AG04450 (cell line): ENCODE data around the gene GSTT2B. TPM values are rescaled to one million over a fixed set of nuclear protein-coding genes. Genes with fewer than 3 reads are reported as not detected.
"Not testable (repeated sequence)": the region's sequence is repeated elsewhere in the genome, so short reads cannot be mapped to it uniquely, and the experiment has no call there.

Experiments used
- CTCF ChIA-PET: fragments of 300-600, 350-600 bp; formaldehyde crosslinking; extraction: SDS; loops from one replicate; lab custom pipeline; 2022; ENCODE audit warnings: antibody characterized with exemption, inconsistent platforms; lab: Charles Lee
- POLR2A ChIA-PET: fragments of 350-600 bp; formaldehyde crosslinking; extraction: SDS; loops from one replicate; lab custom pipeline; 2021; ENCODE audit warnings: antibody characterized with exemption, inconsistent platforms; lab: Yijun Ruan, JAX
- DNase-seq: peaks from one replicate; pipeline ENCODE4 v3.0.0-alpha.2; 2011; ENCODE audit warnings: low read depth, low spot score
- H3K27ac ChIP-seq: one replicate; pipeline ENCODE4 v1.5.1; 2012; ENCODE audit warnings: low read depth, low read length, control low read depth
- H3K27me3 ChIP-seq: one replicate; pipeline ENCODE4 v1.6.0; 2012; ENCODE audit warnings: low read length; ENCODE audit not compliant: control insufficient read depth, insufficient read depth
- H3K4me3 ChIP-seq: 2 replicates; pipeline ENCODE4 v1.5.1; 2011; ENCODE audit warnings: mild to moderate bottlenecking, low read depth, low read length, control low read depth
- H3K9me3 ChIP-seq: 2 replicates; pipeline ENCODE4 v1.5.1; 2012; ENCODE audit warnings: low read length; ENCODE audit not compliant: control insufficient read depth, insufficient read depth
- polyA plus RNA-seq: library from polyadenylated mRNA; depleted of rRNA; stranded (reverse); fragments of >200 nt; gene quantifications from 2 replicates; pipeline ENCODE4 v1.2.3, GENCODE V29; 2011
- TF ChIP-seq, protein P1 (sequence below): IDR thresholded peaks from 2 replicates; pipeline ENCODE4 v1.5.1; 2011; ENCODE audit warnings: low read depth, low read length, control low read depth, inconsistent platforms

GSTT2B gene
- polyA plus RNA-seq, 1 experiment: 33.1 TPM

DNA sequence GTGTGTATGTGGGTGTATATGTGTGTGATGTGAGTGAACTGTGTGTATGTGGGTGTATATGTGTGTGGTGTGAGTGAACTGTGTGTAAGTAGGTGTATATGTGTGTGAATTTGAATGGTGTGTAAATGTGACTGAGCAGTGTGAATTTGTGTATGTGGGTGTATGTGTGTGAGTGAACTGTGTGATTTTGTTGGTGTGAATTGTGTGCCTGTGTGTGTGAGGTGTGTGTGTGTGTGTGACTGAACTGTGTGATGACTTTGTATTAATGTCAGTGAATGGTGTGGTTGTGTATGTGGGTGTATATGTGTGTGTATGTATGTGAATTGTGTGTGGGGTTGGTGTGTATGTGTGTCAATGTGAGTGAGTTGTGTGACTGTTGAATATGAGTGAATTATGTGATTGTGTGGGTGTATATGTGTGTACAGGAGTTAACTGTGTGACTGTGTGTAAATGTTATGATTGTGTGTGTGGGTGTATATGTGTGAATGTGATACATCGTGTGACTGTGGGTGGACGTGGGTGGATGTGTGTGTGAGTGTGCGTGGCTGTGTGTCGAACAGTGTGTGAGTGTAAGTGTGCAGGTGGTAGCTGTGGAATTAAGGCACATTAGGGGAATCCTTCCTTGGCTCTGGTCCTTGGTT, 25.7 kb upstream of the GSTT2B start:
- H3K27me3 ChIP-seq, H3K4me3 ChIP-seq, DNase-seq, H3K9me3 ChIP-seq, CTCF ChIA-PET, H3K27ac ChIP-seq, POLR2A ChIA-PET: not testable (repeated sequence)

GRCh38 chr22:23986089-23986488, 25.1 kb upstream of the GSTT2B start:
- CTCF ChIA-PET, H3K4me3 ChIP-seq, POLR2A ChIA-PET: not testable (repeated sequence)

GRCh38 chr22:23984430-23984829, 23.4 kb upstream of the GSTT2B start:
- ChIA-PET CTCF (interaction anchor here (0.6 to 0.7 kb wide), 2 partner anchors 192 to 383 kb away, joined by 3 read pairs; no protein-coding TSS in a partner anchor), POLR2A (no interaction called here)
- Histone ChIP-seq H3K27me3 (no peaks in the 10 kb centered on the region), H3K27ac (no peak overlapping the region), H3K9me3 (no peaks in the 10 kb centered on the region), H3K4me3 (no peak overlapping the region)
- no peak for DNase-seq
- TF ChIP-seq, protein P1, sequence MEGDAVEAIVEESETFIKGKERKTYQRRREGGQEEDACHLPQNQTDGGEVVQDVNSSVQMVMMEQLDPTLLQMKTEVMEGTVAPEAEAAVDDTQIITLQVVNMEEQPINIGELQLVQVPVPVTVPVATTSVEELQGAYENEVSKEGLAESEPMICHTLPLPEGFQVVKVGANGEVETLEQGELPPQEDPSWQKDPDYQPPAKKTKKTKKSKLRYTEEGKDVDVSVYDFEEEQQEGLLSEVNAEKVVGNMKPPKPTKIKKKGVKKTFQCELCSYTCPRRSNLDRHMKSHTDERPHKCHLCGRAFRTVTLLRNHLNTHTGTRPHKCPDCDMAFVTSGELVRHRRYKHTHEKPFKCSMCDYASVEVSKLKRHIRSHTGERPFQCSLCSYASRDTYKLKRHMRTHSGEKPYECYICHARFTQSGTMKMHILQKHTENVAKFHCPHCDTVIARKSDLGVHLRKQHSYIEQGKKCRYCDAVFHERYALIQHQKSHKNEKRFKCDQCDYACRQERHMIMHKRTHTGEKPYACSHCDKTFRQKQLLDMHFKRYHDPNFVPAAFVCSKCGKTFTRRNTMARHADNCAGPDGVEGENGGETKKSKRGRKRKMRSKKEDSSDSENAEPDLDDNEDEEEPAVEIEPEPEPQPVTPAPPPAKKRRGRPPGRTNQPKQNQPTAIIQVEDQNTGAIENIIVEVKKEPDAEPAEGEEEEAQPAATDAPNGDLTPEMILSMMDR: peak; percentile 74

More at GRCh38 chr22:23986089-23986488, 25.1 kb upstream of the GSTT2B start:
- H3K27ac ChIP-seq, H3K27me3 ChIP-seq, H3K9me3 ChIP-seq, DNase-seq: not testable (repeated sequence)

DNA sequence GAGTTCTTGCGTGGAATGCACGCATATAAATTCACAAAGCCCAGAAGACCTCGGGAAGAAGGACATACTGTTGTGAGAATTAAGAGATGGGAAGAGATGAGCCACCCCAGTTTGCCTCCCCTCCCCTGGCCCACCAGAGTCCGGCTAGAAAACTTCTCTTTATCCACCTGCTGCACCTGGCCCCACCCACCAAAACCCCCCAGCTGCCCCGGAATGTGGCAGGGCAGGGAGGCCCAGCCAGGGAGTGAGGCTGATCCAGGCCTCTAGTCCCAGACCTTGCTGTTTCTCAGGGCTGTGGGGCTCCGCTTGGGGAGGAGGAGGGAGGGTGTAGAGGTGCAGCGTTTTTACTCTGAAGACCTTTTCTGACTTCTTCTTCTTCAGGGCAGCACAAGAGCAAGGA, 19.6 kb upstream of the GSTT2B start:
- CTCF ChIA-PET, H3K27ac ChIP-seq, DNase-seq, H3K9me3 ChIP-seq, H3K27me3 ChIP-seq, H3K4me3 ChIP-seq, POLR2A ChIA-PET: not testable (repeated sequence)

- POLR2A ChIA-PET: not testable (repeated sequence)
These were observed 18.7 kb upstream of the GSTT2B start, which contains the start of gene GSTT2 for GRCh38 chr22:23979557-23980240. GSTT2 (plus strand) TSS chr22:23980134.

DNA sequence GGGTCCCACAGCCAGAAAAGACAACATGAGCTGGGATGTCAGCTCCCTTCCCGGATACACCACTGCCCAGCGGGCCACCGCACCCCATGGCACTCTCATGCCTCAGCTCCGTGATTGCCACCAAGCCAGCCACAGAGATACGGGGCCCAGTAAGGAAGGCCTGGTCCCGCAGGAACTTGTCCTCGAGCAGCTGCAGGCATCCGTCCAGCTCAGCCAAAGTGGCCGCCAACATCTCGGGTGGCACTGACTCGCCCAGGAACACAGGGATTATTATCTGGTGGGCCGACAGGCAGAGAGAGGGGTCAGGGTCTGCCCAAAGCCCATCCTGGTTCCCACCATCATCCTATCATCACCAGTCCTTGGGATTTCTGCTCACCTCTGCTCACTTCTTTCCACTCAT, 16.3 kb upstream of the GSTT2B start:
- CTCF ChIA-PET, POLR2A ChIA-PET, H3K27ac ChIP-seq, H3K27me3 ChIP-seq, H3K9me3 ChIP-seq, H3K4me3 ChIP-seq, DNase-seq: not testable (repeated sequence)

More at GRCh38 chr22:23979557-23980240, 18.7 kb upstream of the GSTT2B start, which contains the start of gene GSTT2:
- CTCF ChIA-PET, H3K4me3 ChIP-seq, H3K9me3 ChIP-seq, H3K27me3 ChIP-seq, DNase-seq, H3K27ac ChIP-seq: not testable (repeated sequence)

DNA sequence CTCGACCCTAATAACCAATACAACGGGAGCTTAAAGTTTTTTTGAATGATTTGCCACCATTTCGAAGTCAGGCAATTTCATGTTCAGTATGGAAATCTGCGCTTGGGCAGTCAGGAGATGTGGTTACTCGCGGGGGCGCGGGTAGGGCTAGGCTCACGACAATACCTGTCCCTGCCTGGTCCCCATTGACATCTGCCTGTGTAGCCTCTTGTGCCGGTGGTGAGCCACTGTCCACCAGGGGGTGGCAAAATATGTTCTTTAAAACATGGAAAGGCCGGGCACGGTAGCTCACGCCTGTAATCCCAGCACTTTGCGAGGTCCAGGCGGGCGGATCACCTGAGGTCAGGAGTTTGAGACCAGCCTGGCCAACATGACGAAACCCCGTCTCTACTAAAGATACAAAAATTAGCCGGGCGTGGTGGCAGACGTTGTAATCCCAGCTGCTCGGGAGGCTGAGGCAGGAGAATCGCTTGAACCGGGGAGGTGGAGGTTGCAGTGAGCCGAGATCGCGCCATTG, 13.9 kb upstream of the GSTT2B start:
- H3K9me3 ChIP-seq, CTCF ChIA-PET, POLR2A ChIA-PET, H3K4me3 ChIP-seq, H3K27ac ChIP-seq, H3K27me3 ChIP-seq, DNase-seq: not testable (repeated sequence)

DNA sequence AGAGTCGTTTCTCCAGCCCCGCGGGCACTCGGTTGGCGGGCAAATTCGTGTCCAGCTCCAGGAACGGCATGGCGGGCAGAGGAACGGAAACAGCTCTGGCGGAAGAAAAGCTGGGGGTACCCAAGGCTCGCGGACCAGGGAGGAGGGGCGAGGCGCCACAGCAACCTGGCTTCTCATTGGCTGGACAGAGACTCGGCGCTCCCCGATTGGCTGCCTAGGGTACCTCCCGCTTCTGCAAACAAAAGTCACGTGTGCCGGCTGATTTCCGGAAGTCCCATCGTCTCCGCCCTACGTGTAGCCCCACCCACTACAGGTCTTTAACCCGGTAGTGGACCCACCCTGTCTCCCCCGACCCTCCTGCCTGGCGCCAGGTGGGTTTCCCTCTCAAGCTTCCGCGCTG, 13.3 kb upstream of the GSTT2B start, which contains the start of gene DDT:
Gene DDT, minus strand, starts transcription at position 97 of the 400 bp plus-strand sequence. Its CDS starts 27 bp downstream, at position 70.
- CTCF ChIA-PET, H3K4me3 ChIP-seq, DNase-seq, POLR2A ChIA-PET, H3K27ac ChIP-seq, H3K27me3 ChIP-seq, H3K9me3 ChIP-seq: not testable (repeated sequence)

DNA sequence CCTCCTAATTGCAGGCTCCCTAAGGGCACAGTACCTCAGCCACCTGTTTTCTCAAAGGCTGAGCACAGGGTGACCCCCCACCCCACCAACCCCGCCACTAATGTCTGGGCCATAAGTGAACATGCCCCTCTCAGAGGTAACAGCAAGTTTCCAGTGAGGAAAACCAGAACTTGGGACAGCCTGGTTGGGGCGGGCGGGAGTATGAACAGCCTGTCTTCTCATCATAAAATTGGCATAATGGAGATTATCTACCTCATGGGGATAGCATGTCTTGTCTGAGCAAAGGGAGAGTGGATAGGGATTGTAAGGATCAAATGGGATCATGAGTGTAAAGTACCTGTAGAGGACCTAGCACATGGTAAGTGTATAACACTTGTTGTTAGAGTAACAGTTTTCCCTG, 10.9 kb upstream of the GSTT2B start:
- H3K9me3 ChIP-seq, H3K27me3 ChIP-seq, POLR2A ChIA-PET, H3K4me3 ChIP-seq, CTCF ChIA-PET, H3K27ac ChIP-seq, DNase-seq: not testable (repeated sequence)
